SU-DHL-6 (cell line): ENCODE measurements around the gene CRADD.

Experiments used
- H2AFZ ChIP-seq: fragments of 200-600 bp; sonication (generic); 2 replicates; pipeline ENCODE4 v1.6.1; 2014; ENCODE audit warnings: low read depth, mild to moderate bottlenecking, moderate library complexity, mixed read lengths, antibody characterized with exemption, low read length; ENCODE audit not compliant: severe bottlenecking
- H3F3A ChIP-seq: fragments of 200-600 bp; shearing (Covaris generic); 2 replicates; pipeline ENCODE4 v1.6.0; 2016; ENCODE audit warnings: antibody characterized with exemption, mild to moderate bottlenecking; ENCODE audit not compliant: insufficient read depth
- H3K27ac ChIP-seq: fragments of 200-600 bp; sonication (generic); 2 replicates; pipeline ENCODE4 v1.5.1; 2016; ENCODE audit warnings: low read depth, mild to moderate bottlenecking, low read length, moderate library complexity, mixed read lengths
- H3K27me3 ChIP-seq: fragments of 200-600 bp; sonication (generic), shearing (Covaris generic); 2 replicates; pipeline ENCODE4 v1.6.0; 2014; ENCODE audit warnings: mild to moderate bottlenecking, low read length
- H3K36me3 ChIP-seq: fragments of 200-600 bp; sonication (generic); 2 replicates; pipeline ENCODE4 v1.6.1; 2014; ENCODE audit warnings: mild to moderate bottlenecking, low read length, mixed read lengths
- H3K4me2 ChIP-seq: fragments of 300-600, 200-600 bp; shearing (Covaris generic), sonication (generic); 2 replicates; pipeline ENCODE4 v1.6.0; 2014; ENCODE audit warnings: low read length, low read depth, mild to moderate bottlenecking; ENCODE audit not compliant: poor library complexity, severe bottlenecking
- H3K4me3 ChIP-seq: fragments of 200-600 bp; sonication (generic); 2 replicates; pipeline ENCODE4 v1.5.1; 2014; ENCODE audit warnings: antibody characterized with exemption, low read length, mild to moderate bottlenecking, mixed read lengths; ENCODE audit not compliant: insufficient read depth, poor library complexity, severe bottlenecking
- H3K79me2 ChIP-seq: fragments of 200-600 bp; sonication (generic); 2 replicates; pipeline ENCODE4 v1.6.1; 2014; ENCODE audit warnings: mild to moderate bottlenecking, low read length, moderate library complexity; ENCODE audit not compliant: insufficient read depth
- H3K9ac ChIP-seq: fragments of 200-600 bp; sonication (generic); 2 replicates; pipeline ENCODE4 v1.7.0; 2014; ENCODE audit warnings: mild to moderate bottlenecking, low read length
- H3K9me2 ChIP-seq: fragments of 200-600 bp; sonication (generic); replicated peaks from 2 replicates; pipeline ENCODE4 v1.6.1; 2014; ENCODE audit warnings: low read length; ENCODE audit not compliant: insufficient read depth
- H3K9me3 ChIP-seq: fragments of 200-600 bp; sonication (generic); 2 replicates; pipeline ENCODE4 v1.6.1; 2014; ENCODE audit warnings: low read length, mixed read lengths; ENCODE audit not compliant: insufficient read depth
- H4K20me1 ChIP-seq: fragments of 200-600 bp; sonication (generic); 2 replicates; pipeline ENCODE4 v1.6.1; 2014; ENCODE audit warnings: low read depth, mild to moderate bottlenecking, antibody characterized with exemption, low read length, moderate library complexity, mixed read lengths
- CTCF ChIP-seq: fragments of 200-600 bp; sonication (generic); IDR thresholded peaks from one replicate; pipeline ENCODE4 v1.5.1; 2017; ENCODE audit warnings: antibody characterized with exemption, mild to moderate bottlenecking, low read length, moderate library complexity; ENCODE audit not compliant: insufficient read depth, poor library complexity, severe bottlenecking
- EZH2phosphoT487 ChIP-seq: fragments of 200-600 bp; sonication (generic), shearing (Covaris generic); conservative IDR thresholded peaks from 2 replicates; pipeline ENCODE4 v1.6.1; 2018; ENCODE audit warnings: mild to moderate bottlenecking, antibody characterized with exemption, low read length, moderate library complexity, mixed read lengths

The CRADD gene

GRCh38 chr12:93789767-93790166 lies 112.6 kb downstream of the CRADD start:
- Histone ChIP-seq H3K27me3 (no peaks in the 10 kb centered on the region), H2AFZ (no peak overlapping the region), H3K9me2 (no peaks in the 10 kb centered on the region), H3K4me2 (no peak overlapping the region), H3K9me3 (no peaks in the 10 kb centered on the region), H3K4me3 (no peak overlapping the region), H3F3A (no peaks in the 10 kb centered on the region), H3K79me2 (no peaks in the 10 kb centered on the region), H3K9ac (no peak overlapping the region), H3K36me3 (no peaks in the 10 kb centered on the region), H4K20me1 (no peaks in the 10 kb centered on the region), H3K27ac (no peak overlapping the region)
- TF ChIP-seq EZH2phosphoT487 (no peak), CTCF (no peak)

- no peaks in the 10 kb centered on the region for H3K27me3 ChIP-seq
- no peak overlapping the region for H3K9ac ChIP-seq
- no peaks in the 10 kb centered on the region for H3K79me2 ChIP-seq
- H2AFZ ChIP-seq = no peak overlapping the region
- no peaks in the 10 kb centered on the region for H3F3A ChIP-seq
- H3K4me2 ChIP-seq = no peak overlapping the region
- H3K27ac ChIP-seq = no peak overlapping the region
- TF ChIP-seq EZH2phosphoT487 = no peak
- TF ChIP-seq CTCF = no peak
- no peaks in the 10 kb centered on the region for H4K20me1 ChIP-seq
- H3K9me2 ChIP-seq = no peaks in the 10 kb centered on the region
- H3K9me3 ChIP-seq = no peaks in the 10 kb centered on the region
- no peak overlapping the region for H3K4me3 ChIP-seq
- no peaks in the 10 kb centered on the region for H3K36me3 ChIP-seq
Observed at GRCh38 chr12:93790472-93791152, 113.4 kb downstream of the CRADD start.

- Histone ChIP-seq H3K27me3 (no peaks in the 10 kb centered on the region), H4K20me1 (no peaks in the 10 kb centered on the region), H3K79me2 (no peaks in the 10 kb centered on the region), H3F3A (no peaks in the 10 kb centered on the region), H3K4me3 (no peak overlapping the region), H3K9ac (no peak overlapping the region), H3K9me3 (no peaks in the 10 kb centered on the region), H3K27ac (no peak overlapping the region), H3K4me2 (no peak overlapping the region), H2AFZ (no peak overlapping the region), H3K36me3 (no peaks in the 10 kb centered on the region), H3K9me2 (no peaks in the 10 kb centered on the region)
- TF ChIP-seq EZH2phosphoT487 = no peak
- TF ChIP-seq CTCF = no peak
Observed at GRCh38 chr12:93793007-93793406, 115.8 kb downstream of the CRADD start.
